HG03565 (cell line): ENCODE results near the gene WDR37.
A peak's percentile ranks its signal among the peaks of the same experiment; 100 is the strongest.
"Not testable (repeated sequence)": the region's sequence is repeated elsewhere in the genome, so short reads cannot be mapped to it uniquely, and the experiment has no call there.

Source experiments
- ATAC-seq: cut with Tn5 transposase; IDR thresholded peaks from one replicate; pipeline ENCODE4 v1.9.1; 2021; ENCODE audit warnings: mild to moderate bottlenecking, moderate library complexity; ENCODE audit not compliant: unreplicated experiment

WDR37 gene

DNA sequence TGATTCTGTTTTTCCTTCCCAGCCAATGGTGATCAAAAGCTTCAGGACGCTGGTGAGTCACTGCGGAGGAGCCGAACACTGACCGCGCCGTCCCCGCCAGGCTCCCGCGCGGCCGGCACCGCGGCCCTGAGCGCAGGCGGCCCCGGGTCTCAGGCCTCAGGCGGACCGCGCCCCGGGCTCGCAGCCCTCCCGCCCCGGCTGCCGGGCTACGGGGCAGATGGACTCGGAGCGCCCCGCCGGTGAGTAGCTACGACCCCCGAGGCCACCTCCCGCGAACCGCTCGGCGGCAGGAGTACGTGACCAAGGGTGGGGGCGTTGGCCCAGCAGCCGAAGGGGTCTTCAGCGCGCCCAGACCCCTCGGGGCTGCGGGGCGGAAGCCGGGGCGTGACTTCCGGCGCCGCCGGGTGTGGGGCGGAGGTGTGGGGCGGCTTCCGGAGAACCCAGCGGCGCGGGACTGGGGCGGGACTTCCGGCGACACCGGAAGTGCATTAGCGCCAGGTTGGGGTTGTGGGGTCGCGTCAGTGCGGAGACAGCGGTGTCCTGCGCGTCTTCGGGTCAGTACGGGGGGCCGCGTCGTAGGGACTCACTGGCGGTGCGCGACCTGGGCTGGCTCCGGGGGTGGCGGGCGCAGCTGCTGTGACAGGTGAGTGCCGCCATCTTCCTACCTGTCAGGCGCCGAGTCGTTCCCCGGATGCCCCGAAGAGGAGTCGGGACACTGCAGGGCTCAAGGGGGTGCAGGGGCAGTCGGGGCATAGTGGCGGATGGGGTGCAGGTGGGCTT lies at the start of gene WDR37:
WDR37 (plus strand) TSS at position 60 of the 780 bp plus-strand sequence. CDS start 15,771 bp downstream, outside the sequence.
- ATAC-seq: peak; percentile 85

DNA sequence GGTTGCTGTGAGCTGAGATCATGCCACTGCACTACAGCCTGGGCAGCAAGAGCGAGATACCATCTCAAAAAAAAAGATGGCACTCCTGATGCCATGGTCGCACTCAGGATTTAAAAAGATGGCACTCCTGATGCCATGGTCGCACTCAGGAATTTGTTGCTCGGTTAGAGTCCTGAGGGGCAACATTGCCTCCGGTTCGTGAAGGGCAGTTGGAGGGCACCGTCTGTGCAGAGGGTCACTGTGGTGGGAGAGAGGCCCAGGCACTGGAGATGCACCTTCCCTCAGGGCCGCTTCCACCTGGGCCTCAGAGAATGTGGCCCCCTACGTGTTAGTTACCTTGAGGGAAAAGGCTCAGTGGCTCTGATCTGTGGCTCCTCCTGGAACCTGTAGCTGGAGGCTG lies 49.6 kb upstream of the WDR37 start:
- ATAC-seq: no peak

DNA sequence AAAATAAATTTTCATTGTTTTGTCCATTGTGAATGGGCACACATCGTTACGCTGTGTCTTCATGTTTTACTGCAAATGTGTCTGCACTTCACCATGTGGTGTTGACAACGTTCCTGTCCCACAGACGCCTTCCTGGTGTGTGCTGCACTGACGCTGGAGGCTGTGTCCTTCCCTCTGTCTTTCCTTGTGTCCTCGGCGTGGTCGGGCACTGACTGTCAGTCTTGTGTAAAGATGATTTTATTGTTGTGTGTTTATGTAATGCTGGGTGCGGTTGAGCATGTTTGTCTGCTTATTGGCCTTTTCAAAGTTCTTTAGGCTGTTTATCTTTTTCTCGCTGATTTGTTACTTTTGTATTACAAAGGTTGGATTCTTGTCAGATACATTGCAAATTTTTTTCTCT lies 48.6 kb upstream of the WDR37 start:
- no peak for ATAC-seq

GRCh38 chr10:1009071-1009494 lies 47.1 kb upstream of the WDR37 start:
- ATAC-seq: no peak

GRCh38 chr10:1009947-1010346 lies 46.2 kb upstream of the WDR37 start:
- ATAC-seq: not testable (repeated sequence)

DNA sequence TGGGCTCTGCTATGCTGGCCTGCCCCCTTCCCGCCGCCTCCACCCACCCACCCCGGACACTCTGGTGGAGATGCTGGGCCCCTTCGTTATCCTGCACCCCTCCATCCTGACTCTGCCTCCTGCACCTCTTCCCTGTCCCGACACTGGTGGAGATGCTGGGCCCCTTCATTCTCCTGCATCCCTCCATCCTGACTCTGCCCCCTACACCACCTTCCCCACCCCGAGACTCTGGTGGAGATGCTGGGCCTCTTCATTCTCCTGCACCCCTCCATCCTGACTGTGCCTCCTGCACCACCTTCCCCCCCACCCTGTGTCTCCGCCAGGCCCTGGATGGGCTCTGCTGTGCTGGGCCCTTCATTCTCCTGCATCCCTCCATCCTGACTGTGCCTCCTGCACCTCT lies 45.5 kb upstream of the WDR37 start:
- no peak for ATAC-seq

GRCh38 chr10:1011696-1012095 lies 44.5 kb upstream of the WDR37 start:
- no peak for ATAC-seq

- ATAC-seq: no peak
Observed at GRCh38 chr10:1015688-1016087, 40.5 kb upstream of the WDR37 start.

- ATAC-seq: no peak
Observed at GRCh38 chr10:1019362-1019761, 36.8 kb upstream of the WDR37 start.

GRCh38 chr10:1020460-1020859 lies 35.7 kb upstream of the WDR37 start:
- no peak for ATAC-seq

- no peak for ATAC-seq
Observed at GRCh38 chr10:1020958-1021357, 35.2 kb upstream of the WDR37 start.

DNA sequence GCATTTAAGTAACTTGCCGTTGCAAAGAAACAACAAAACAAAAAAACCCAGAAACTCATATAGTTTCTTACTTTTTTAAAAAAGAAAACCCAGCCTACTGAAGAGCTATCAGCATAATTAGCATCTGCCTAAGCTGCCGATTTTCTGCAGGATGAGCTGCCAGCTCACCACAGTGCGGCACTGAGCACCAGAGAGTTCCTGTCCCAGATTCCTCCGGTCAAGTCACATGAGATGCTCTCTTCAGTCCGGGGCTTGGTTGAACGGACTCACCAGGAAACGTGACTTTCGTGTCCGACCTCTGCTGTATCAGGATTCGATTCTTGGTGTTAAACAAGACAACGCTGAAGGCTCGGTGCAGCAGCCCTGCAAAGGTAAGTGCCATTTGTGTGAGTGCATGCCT lies 33.8 kb upstream of the WDR37 start:
- no peak for ATAC-seq

- no peak for ATAC-seq
Observed at GRCh38 chr10:1024103-1024502, 32.1 kb upstream of the WDR37 start.

DNA sequence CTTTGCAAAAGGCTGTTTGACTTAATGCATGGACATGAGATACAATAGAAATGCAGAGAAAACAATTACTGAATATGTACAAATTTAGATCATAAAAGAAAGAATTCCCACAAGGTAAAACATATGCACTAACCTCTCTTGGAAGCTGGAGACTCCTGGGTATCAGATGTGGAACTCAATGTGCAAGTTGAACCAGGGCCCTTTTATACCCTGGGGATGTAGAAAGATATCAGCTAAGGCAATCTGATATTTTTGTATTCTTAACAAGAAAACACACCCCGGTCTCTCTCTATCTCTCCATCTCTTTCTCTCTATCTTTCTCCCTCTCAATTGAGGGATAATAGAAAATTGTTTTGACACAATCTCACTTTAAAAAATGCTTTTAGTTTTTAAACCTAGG lies 30.5 kb upstream of the WDR37 start, which contains the start of gene IDI2:
IDI2 (minus strand) TSS at position 177 of the 400 bp plus-strand sequence. CDS start 1,136 bp downstream, outside the sequence.
- ATAC-seq: no peak

DNA sequence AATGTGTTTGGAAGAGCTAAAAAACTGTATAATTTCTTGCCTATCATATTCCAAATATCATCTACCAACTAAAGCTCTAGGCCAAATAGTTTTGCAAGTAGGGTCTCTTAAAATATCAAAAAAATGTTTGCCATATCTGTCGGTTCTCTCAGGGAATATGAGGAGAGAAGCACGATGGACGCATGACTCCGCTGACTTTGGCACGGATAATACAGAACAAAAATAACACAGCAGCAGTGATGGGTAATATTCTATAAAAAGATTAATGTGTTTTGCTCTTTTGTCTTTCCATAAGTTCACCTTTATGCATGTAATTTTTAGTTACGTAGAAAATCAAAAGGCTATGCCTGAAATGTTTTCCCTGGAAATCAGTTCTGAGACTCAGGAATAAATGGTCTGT lies 29.6 kb upstream of the WDR37 start:
- ATAC-seq: no peak

DNA sequence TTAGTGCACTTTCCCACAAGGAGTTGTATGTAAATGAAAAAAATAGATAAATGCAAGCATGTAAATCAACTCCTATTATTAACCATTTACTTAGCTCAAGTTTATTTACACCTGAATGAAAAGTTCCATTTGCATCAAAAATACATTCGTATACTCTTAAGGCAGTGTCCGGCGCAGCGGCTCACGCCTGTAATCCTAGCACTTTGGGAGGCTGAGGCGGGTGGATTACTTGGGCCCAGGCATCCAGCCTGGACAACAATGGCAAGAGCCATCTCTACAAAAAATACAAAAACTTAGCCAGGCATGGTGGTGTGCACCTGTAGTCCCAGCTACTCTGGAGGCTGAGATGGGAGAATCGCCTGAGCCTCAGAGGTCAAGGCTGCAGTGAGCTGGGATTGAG lies 26.3 kb upstream of the WDR37 start:
- ATAC-seq: no peak

- ATAC-seq: no peak
Observed at GRCh38 chr10:1033601-1034000, 22.6 kb upstream of the WDR37 start.

DNA sequence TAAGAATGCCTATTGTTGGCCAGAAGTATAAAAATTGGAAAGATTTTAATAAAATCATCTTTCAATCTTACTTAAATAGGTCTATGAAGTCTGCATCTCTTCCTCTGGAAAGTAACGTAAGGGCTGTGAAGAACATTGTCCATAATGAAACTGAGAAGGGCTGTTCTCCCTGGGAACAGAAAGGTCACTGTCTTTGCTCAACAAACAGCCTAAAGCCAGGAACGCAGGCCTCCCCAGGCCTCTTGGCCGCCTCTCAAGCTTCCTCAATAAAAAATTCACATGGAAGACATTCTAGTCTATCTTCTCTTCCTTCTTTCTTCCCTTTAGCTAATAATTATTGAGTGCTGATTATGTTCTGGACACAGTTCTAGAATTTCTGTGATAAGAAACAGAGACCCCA lies 21.4 kb upstream of the WDR37 start:
- no peak for ATAC-seq

DNA sequence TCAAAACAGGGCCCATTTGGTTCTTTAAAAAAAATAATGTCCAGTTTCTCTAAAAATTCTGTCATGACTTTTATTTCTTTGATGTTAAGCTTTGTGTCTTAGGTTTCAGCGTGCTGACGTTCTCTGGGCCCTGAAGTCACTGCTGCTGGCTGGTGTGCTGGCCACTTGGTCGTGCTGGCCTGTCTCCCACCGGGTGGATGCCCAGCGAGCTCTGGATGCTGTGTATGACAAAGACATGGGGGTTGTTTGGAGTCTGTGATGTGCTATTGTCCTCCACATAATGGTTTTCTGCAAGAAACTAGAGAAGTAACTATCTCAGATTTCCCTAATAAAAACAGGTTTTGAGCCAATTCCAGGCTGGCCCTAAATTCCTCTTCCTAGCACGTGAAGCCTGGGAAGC lies 21.0 kb upstream of the WDR37 start:
- no peak for ATAC-seq

GRCh38 chr10:1036341-1036791 lies 19.8 kb upstream of the WDR37 start:
- peak; percentile 68 for ATAC-seq

- ATAC-seq: no peak
Observed at GRCh38 chr10:1037098-1037497, 19.1 kb upstream of the WDR37 start.

- not testable (repeated sequence) for ATAC-seq
Observed at GRCh38 chr10:1038769-1039168, 17.4 kb upstream of the WDR37 start.

GRCh38 chr10:1040133-1040532 lies 16.1 kb upstream of the WDR37 start:
- ATAC-seq: no peak
